Measurements from ENCODE around the gene TSHZ1.

Gene TSHZ1

GRCh38 chr18:75209129-75209950, 1.3 kb upstream of the TSHZ1 start, which contains the start of gene PTGR3:
Gene PTGR3, minus strand, starts transcription at chr18:75209139. Its CDS starts 81 bp downstream, at chr18:75209058.
- peak; percentile 65 for DNase-seq

GRCh38 chr18:75209951-75210258, 692 bp upstream of the TSHZ1 start:
- peak; percentile 56 for DNase-seq

- no peak for DNase-seq
Observed at GRCh38 chr18:75211002-75211621, 515 bp downstream of the TSHZ1 start.

GRCh38 chr18:75211626-75211952, 992 bp downstream of the TSHZ1 start:
- DNase-seq: no peak

GRCh38 chr18:75211953-75212750, 1.6 kb downstream of the TSHZ1 start:
- DNase-seq: peak; percentile 2

- DNase-seq: no peak
Observed at GRCh38 chr18:75212751-75213090, 2.1 kb downstream of the TSHZ1 start.

- DNase-seq: peak; percentile 8
Observed at GRCh38 chr18:75213611-75214331, 3.2 kb downstream of the TSHZ1 start.

- no peak for DNase-seq
Observed at GRCh38 chr18:75214332-75214690, 3.7 kb downstream of the TSHZ1 start.

- no peak for DNase-seq
Observed at GRCh38 chr18:75214766-75215510, 4.3 kb downstream of the TSHZ1 start.

- DNase-seq: peak; percentile 2
Observed at GRCh38 chr18:75215663-75216062, 5.1 kb downstream of the TSHZ1 start.

GRCh38 chr18:75216212-75216910, 5.8 kb downstream of the TSHZ1 start:
- DNase-seq: no peak

GRCh38 chr18:75216911-75217689, 6.5 kb downstream of the TSHZ1 start:
- no peak for DNase-seq

- peak; percentile 81 for DNase-seq
Observed at GRCh38 chr18:75218065-75218923, 7.7 kb downstream of the TSHZ1 start.

GRCh38 chr18:75219745-75220375, 9.3 kb downstream of the TSHZ1 start:
- DNase-seq: no peak

- no peak for DNase-seq
Observed at GRCh38 chr18:75220551-75221355, 10.2 kb downstream of the TSHZ1 start.

GRCh38 chr18:75221397-75221796, 10.8 kb downstream of the TSHZ1 start:
- DNase-seq: no peak

GRCh38 chr18:75221897-75222296, 11.3 kb downstream of the TSHZ1 start:
- no peak for DNase-seq

GRCh38 chr18:75222407-75222806, 11.8 kb downstream of the TSHZ1 start:
- DNase-seq: no peak
